Liver (tissue), 9 donors: ENCODE data around the gene AMER2. TPM values are rescaled to one million over a fixed set of nuclear protein-coding genes. Genes with fewer than 3 reads are reported as not detected.

Source experiments
- DNase-seq: peaks from one replicate; pipeline ENCODE4 v3.0.0-alpha.2; 2017; ENCODE audit warnings: low spot score
- H3K27ac ChIP-seq, 2 donors: one replicate each; pipeline ENCODE4 v1.7.0; 2013; ENCODE audit warnings: inconsistent platforms in 2 of 2, low read length in 2 of 2, control low read depth in 1 of 2, low read depth in 1 of 2, mild to moderate bottlenecking in 1 of 2
- H3K27me3 ChIP-seq, 4 donors: one replicate each; pipeline versions ENCODE4 v1.6.1 to v1.7.0; 2013; ENCODE audit warnings: low read length in 3 of 4, inconsistent platforms in 1 of 4, mild to moderate bottlenecking in 1 of 4, moderate library complexity in 1 of 4; ENCODE audit not compliant: control insufficient read depth in 4 of 4, insufficient read depth in 4 of 4
- H3K36me3 ChIP-seq, 4 donors: one replicate each; pipeline versions ENCODE4 v1.6.1 to v1.7.0; 2013; ENCODE audit warnings: low read length in 3 of 4, mild to moderate bottlenecking in 3 of 4, low read depth in 1 of 4, moderate library complexity in 1 of 4; ENCODE audit not compliant: control insufficient read depth in 4 of 4, insufficient read depth in 3 of 4
- H3K4me1 ChIP-seq, 4 donors: one replicate each; pipeline versions ENCODE4 v1.6.1 to v1.7.0; 2013; ENCODE audit warnings: low read length in 3 of 4, mild to moderate bottlenecking in 3 of 4, moderate library complexity in 1 of 4; ENCODE audit not compliant: control insufficient read depth in 4 of 4, insufficient read depth in 4 of 4
- H3K4me3 ChIP-seq, 3 donors: one replicate each; pipeline versions ENCODE4 v1.6.1 to v1.7.0; 2013; ENCODE audit warnings: low read length in 3 of 3, control low read depth in 1 of 3, low read depth in 1 of 3, mild to moderate bottlenecking in 1 of 3
- H3K9ac ChIP-seq, 2 donors: one replicate each; pipeline ENCODE4 v1.7.0; 2013; ENCODE audit warnings: low read length in 2 of 2, mild to moderate bottlenecking in 2 of 2, moderate library complexity in 2 of 2, control low read depth in 1 of 2, low read depth in 1 of 2
- H3K9me3 ChIP-seq, 4 donors: one replicate each; pipeline versions ENCODE4 v1.6.1 to v1.7.0; 2013; ENCODE audit warnings: low read length in 3 of 4; ENCODE audit not compliant: control insufficient read depth in 4 of 4
- EGR1 ChIP-seq, 2 donors: IDR thresholded peaks; 2 replicates each; pipeline ENCODE4 v1.6.1; 2016 to 2018; ENCODE audit warnings: antibody characterized with exemption in 2 of 2, low read depth in 2 of 2
- FOXA1 ChIP-seq: IDR thresholded peaks from 2 replicates; pipeline ENCODE4 v1.6.1; 2016; ENCODE audit warnings: antibody characterized with exemption
- FOXA2 ChIP-seq: IDR thresholded peaks from 2 replicates; pipeline ENCODE4 v1.6.1; 2016; ENCODE audit warnings: antibody characterized with exemption
- GABPA ChIP-seq, 2 donors: IDR thresholded peaks in 1 of 2; conservative IDR thresholded peaks in 1 of 2; 2 replicates each; pipeline ENCODE4 v1.6.1; 2016; ENCODE audit warnings: antibody characterized with exemption in 2 of 2, mild to moderate bottlenecking in 1 of 2, moderate library complexity in 1 of 2
- HNF4A ChIP-seq, 2 donors: conservative IDR thresholded peaks; 2 replicates each; pipeline ENCODE4 v1.6.1; 2016; ENCODE audit warnings: antibody characterized with exemption in 2 of 2, mild to moderate bottlenecking in 2 of 2
- JUND ChIP-seq, 2 donors: IDR thresholded peaks; 2 replicates each; pipeline ENCODE4 v1.6.1; 2016; ENCODE audit warnings: antibody characterized with exemption in 2 of 2
- NR2F2 ChIP-seq: IDR thresholded peaks from 2 replicates; pipeline ENCODE4 v1.6.1; 2016; ENCODE audit warnings: antibody characterized with exemption
- RAD21 ChIP-seq, 2 donors: IDR thresholded peaks; 2 replicates each; pipeline ENCODE4 v1.6.1; 2016; ENCODE audit warnings: antibody characterized with exemption in 2 of 2, mild to moderate bottlenecking in 2 of 2
- RXRA ChIP-seq, 2 donors: IDR thresholded peaks; 2 replicates each; pipeline ENCODE4 v1.6.1; 2017 to 2018; ENCODE audit warnings: antibody characterized with exemption in 2 of 2, mild to moderate bottlenecking in 1 of 2
- WGBS: extraction: QIAGEN DNeasy Blood & Tissue Kit; methylation state at CpG from one replicate; pipeline ENCODE4 v1.1.7; 2013; 5-methylcytosine and 5-hydroxymethylcytosine counted together
- polyA plus RNA-seq, 2 donors: library from polyadenylated mRNA; stranded (reverse) in 1 of 2; unstranded in 1 of 2; fragments of 200-250 nt in 1 of 2; fragments of >200 nt in 1 of 2; fragmentation: Nextera tagmentation in 1 of 2; extraction: Ambion mirVana in 1 of 2; gene quantifications; one replicate each; pipeline versions ENCODE4 v1.2.1 to v1.2.3, GENCODE V29; 2013 to 2015
- total RNA-seq, 2 donors: library from RNA; depleted of rRNA; stranded (reverse); fragments of >200 nt; gene quantifications; one replicate each; pipeline ENCODE4 v1.2.3, GENCODE V29; 2014
- TF ChIP-seq, protein P1 (sequence below): IDR thresholded peaks from 2 replicates; pipeline ENCODE4 v1.6.1; 2016; ENCODE audit warnings: antibody characterized with exemption
- TF ChIP-seq, protein P2 (sequence below): fragments of 150-350 bp; IDR thresholded peaks from 2 replicates; pipeline ENCODE4 v1.5.1; 2017; ENCODE audit warnings: improper control_type of control experiment, low read depth, low read length; ENCODE audit not compliant: missing input control
- TF ChIP-seq, protein P3 (sequence below): IDR thresholded peaks from 2 replicates; pipeline ENCODE4 v1.6.1; 2016; ENCODE audit warnings: antibody characterized with exemption
- TF ChIP-seq, protein P4 (sequence below): IDR thresholded peaks from 2 replicates; pipeline ENCODE4 v1.6.1; 2016; ENCODE audit warnings: antibody characterized with exemption, mild to moderate bottlenecking
- donor health status: healthy.
- donor health status: healthy.
- donor health status: healthy.
- donor health status: healthy.
- donor health status: healthy.

Gene AMER2
- total and polyA plus RNA-seq, 4 donors, result not detected

DNA sequence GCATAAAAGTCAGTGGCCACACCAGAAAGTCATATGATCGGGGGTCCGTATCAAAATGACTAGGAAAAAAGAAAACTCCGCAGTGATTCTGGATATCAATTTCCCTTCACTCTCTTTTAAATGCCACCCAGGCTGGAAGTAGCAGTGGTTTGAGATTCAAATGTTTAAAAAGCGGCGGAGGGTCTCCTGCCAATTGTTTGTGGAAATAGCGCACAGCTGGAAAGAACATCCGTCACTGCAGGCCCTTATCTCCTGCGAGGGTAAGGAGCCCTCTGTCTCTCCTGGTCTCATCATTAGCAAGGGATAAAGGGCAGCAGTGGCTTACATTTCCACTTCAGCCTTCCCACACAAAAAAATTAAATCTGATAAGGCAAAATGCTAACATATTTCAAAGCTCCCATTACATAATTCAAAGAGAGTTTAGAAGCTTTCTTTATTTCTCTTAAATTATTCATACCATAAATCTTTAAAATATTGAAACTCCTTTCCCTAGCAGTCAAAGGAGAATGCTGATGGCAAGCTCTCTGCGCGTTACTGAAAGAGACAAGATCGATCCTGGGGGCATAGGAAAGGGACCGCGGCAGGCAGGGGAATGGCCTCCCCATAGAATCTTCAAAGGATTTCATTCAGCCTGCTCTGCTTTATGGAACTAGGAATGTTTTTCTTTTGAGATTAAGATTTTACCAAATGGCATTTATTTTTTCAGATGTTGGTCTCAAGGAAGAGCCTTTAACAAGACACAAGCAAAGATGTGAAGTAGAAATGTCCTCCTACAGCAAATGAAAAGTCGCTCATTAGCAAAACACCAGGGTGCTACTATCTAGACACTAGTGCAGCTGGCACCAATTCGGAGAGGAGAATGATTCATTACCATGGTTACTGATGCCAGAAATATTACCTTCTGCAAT, 35.0 kb downstream of the AMER2 start (continued):
- TF ChIP-seq NR2F2 (no peak), EGR1 (IDR thresholded peaks at IDR 0.05; ENCODE audit: low read depth in 2 of 2) (no peak)
- TF ChIP-seq, protein P1, sequence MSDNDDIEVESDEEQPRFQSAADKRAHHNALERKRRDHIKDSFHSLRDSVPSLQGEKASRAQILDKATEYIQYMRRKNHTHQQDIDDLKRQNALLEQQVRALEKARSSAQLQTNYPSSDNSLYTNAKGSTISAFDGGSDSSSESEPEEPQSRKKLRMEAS, result no peak

DNA sequence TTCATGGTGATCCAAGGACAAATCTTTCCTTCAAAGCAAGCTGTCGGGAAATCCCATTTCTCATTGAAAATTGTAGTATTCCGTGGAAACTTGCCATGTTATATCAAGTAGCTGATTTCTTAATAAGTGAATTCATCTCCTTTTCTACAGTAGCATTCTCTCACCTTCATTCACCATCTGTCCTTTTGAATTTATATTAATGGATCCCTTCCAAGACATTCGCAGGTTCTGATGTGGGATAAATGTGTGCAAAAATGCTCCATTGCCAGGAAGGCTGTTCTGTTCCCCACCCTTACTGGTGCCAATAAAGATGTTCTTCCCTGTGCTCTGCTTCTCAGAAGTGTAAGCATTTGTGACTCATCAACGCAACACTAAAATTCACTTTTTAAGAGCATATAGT, 36.2 kb downstream of the AMER2 start:
- Histone ChIP-seq H3K9ac (no peak overlapping the region), H3K9me3 (peaks cover 0 to 12% (median 0%) of the 10 kb centered on the region in 4 donors), H3K4me1 (no peaks in the 10 kb centered on the region), H3K4me3 (no peak overlapping the region), H3K27me3 (peaks cover 0 to 3% (median 0%) of the 10 kb centered on the region in 4 donors), H3K27ac (no peak overlapping the region), H3K36me3 (no peaks in the 10 kb centered on the region)
- 80% methylated on average over 4 of the region's 4 CpGs for WGBS
- no peak for DNase-seq
- TF ChIP-seq, protein P2, sequence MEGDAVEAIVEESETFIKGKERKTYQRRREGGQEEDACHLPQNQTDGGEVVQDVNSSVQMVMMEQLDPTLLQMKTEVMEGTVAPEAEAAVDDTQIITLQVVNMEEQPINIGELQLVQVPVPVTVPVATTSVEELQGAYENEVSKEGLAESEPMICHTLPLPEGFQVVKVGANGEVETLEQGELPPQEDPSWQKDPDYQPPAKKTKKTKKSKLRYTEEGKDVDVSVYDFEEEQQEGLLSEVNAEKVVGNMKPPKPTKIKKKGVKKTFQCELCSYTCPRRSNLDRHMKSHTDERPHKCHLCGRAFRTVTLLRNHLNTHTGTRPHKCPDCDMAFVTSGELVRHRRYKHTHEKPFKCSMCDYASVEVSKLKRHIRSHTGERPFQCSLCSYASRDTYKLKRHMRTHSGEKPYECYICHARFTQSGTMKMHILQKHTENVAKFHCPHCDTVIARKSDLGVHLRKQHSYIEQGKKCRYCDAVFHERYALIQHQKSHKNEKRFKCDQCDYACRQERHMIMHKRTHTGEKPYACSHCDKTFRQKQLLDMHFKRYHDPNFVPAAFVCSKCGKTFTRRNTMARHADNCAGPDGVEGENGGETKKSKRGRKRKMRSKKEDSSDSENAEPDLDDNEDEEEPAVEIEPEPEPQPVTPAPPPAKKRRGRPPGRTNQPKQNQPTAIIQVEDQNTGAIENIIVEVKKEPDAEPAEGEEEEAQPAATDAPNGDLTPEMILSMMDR, result no peak
- TF ChIP-seq RAD21 (IDR thresholded peaks at IDR 0.05), result no peak
- no peak for TF ChIP-seq FOXA1
- TF ChIP-seq GABPA (IDR thresholded peaks at IDR 0.05 in 1 of 2, conservative IDR thresholded peaks at IDR 0.05 in 1 of 2), result no peak
- TF ChIP-seq RXRA (IDR thresholded peaks at IDR 0.05), result no peak
- TF ChIP-seq JUND (IDR thresholded peaks at IDR 0.05), result no peak
- TF ChIP-seq, protein P3, sequence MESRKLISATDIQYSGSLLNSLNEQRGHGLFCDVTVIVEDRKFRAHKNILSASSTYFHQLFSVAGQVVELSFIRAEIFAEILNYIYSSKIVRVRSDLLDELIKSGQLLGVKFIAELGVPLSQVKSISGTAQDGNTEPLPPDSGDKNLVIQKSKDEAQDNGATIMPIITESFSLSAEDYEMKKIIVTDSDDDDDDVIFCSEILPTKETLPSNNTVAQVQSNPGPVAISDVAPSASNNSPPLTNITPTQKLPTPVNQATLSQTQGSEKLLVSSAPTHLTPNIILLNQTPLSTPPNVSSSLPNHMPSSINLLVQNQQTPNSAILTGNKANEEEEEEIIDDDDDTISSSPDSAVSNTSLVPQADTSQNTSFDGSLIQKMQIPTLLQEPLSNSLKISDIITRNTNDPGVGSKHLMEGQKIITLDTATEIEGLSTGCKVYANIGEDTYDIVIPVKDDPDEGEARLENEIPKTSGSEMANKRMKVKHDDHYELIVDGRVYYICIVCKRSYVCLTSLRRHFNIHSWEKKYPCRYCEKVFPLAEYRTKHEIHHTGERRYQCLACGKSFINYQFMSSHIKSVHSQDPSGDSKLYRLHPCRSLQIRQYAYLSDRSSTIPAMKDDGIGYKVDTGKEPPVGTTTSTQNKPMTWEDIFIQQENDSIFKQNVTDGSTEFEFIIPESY, result no peak
- TF ChIP-seq FOXA2, result no peak
- no peak for TF ChIP-seq NR2F2
- TF ChIP-seq EGR1 (IDR thresholded peaks at IDR 0.05; ENCODE audit: low read depth in 2 of 2), result no peak

DNA sequence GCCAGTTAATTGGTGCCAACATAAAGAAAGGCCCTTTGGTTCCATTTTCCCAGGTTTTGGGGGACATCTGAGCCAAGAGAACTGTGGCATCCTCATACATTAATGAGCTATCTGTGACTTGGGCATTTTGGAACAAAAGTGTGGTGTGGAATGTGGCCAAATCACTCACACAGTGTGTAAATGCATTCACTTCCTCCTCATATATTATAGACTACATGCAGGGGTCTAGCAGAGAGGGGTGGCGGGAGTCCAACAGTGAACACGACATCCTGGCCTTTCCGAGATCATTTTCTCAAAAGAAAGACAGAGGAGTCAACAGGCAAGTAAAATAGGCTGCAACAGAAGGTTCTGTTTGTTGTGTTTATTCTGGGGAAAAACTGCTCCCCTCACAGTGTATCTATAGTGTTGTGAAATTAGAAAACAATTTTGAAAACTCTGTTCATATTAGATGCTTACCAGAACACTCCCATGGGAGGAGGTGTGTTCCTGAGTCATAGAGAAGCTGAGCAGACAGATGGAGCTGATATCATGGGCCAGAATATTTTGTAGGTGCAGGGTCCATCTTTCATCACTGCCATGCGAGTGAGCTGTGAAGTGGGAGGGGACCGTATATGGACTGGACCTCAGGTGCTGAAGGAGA, 39.2 kb downstream of the AMER2 start:
- Histone ChIP-seq H3K4me3 (no peak overlapping the region), H3K36me3 (no peaks in the 10 kb centered on the region), H3K27ac (no peak overlapping the region), H3K9me3 (peaks cover 0 to 12% (median 0%) of the 10 kb centered on the region in 4 donors), H3K9ac (no peak overlapping the region), H3K4me1 (no peaks in the 10 kb centered on the region), H3K27me3 (peaks cover 0 to 3% (median 0%) of the 10 kb centered on the region in 4 donors)
- WGBS, result 70% methylated on average over 5 of the region's 5 CpGs
- TF ChIP-seq, protein P2, result no peak
- TF ChIP-seq HNF4A (conservative IDR thresholded peaks at IDR 0.05) (no peak), EGR1 (IDR thresholded peaks at IDR 0.05; ENCODE audit: low read depth in 2 of 2) (no peak), FOXA2 (no peak), RAD21 (IDR thresholded peaks at IDR 0.05) (no peak)
- TF ChIP-seq, protein P1, result no peak
- TF ChIP-seq, protein P4, sequence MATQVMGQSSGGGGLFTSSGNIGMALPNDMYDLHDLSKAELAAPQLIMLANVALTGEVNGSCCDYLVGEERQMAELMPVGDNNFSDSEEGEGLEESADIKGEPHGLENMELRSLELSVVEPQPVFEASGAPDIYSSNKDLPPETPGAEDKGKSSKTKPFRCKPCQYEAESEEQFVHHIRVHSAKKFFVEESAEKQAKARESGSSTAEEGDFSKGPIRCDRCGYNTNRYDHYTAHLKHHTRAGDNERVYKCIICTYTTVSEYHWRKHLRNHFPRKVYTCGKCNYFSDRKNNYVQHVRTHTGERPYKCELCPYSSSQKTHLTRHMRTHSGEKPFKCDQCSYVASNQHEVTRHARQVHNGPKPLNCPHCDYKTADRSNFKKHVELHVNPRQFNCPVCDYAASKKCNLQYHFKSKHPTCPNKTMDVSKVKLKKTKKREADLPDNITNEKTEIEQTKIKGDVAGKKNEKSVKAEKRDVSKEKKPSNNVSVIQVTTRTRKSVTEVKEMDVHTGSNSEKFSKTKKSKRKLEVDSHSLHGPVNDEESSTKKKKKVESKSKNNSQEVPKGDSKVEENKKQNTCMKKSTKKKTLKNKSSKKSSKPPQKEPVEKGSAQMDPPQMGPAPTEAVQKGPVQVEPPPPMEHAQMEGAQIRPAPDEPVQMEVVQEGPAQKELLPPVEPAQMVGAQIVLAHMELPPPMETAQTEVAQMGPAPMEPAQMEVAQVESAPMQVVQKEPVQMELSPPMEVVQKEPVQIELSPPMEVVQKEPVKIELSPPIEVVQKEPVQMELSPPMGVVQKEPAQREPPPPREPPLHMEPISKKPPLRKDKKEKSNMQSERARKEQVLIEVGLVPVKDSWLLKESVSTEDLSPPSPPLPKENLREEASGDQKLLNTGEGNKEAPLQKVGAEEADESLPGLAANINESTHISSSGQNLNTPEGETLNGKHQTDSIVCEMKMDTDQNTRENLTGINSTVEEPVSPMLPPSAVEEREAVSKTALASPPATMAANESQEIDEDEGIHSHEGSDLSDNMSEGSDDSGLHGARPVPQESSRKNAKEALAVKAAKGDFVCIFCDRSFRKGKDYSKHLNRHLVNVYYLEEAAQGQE, result no peak
- TF ChIP-seq, protein P3, result no peak
- no peak for DNase-seq
